Astrocyte (in vitro differentiated cells and primary cell): ENCODE measurements around the gene ZNF648.

Experiments
- CTCF ChIP-seq: IDR thresholded peaks from 2 replicates; pipeline ENCODE4 v1.5.1; 2011; ENCODE audit warnings: low read depth, mild to moderate bottlenecking, inconsistent platforms, low read length, moderate library complexity; ENCODE audit not compliant: insufficient read depth
- EZH2 ChIP-seq: IDR thresholded peaks from 2 replicates; pipeline ENCODE4 v1.6.1; 2012; ENCODE audit warnings: mild to moderate bottlenecking, low read length, inconsistent platforms; ENCODE audit not compliant: insufficient read depth

GRCh38 chr1:182059936-182060335, 1.6 kb downstream of the ZNF648 start:
- TF ChIP-seq CTCF (no peak), EZH2 (no peak)
